LNCaP clone FGC (cell line): Measurements from ENCODE around the gene ATXN7L1.
"Not testable (repeated sequence)": the region's sequence is repeated elsewhere in the genome, so short reads cannot be mapped to it uniquely, and the experiment has no call there.

Experiments
- DNase-seq: peaks from one replicate; pipeline ENCODE4 v3.0.0-alpha.2; 2011; ENCODE audit warnings: low read depth
- H3K4me3 ChIP-seq: 2 replicates; pipeline ENCODE4 v1.5.1; 2011; ENCODE audit warnings: mild to moderate bottlenecking, low read depth, low read length, control low read depth
- CTCF ChIP-seq: IDR thresholded peaks from 2 replicates; pipeline ENCODE4 v1.5.1; 2012; ENCODE audit warnings: mild to moderate bottlenecking; ENCODE audit not compliant: control insufficient read depth, insufficient read depth; ENCODE audit errors: extremely low read depth

The ATXN7L1 gene

GRCh38 chr7:105849122-105849855 lies 27.1 kb downstream of the ATXN7L1 start:
- TF ChIP-seq CTCF = no peak
- DNase-seq = no peak
- H3K4me3 ChIP-seq = no peak overlapping the region

- no peak for TF ChIP-seq CTCF
- DNase-seq = no peak
- no peak overlapping the region for H3K4me3 ChIP-seq
Measured at GRCh38 chr7:105846404-105846803, 30.0 kb downstream of the ATXN7L1 start.

GRCh38 chr7:105844681-105845080 lies 31.7 kb downstream of the ATXN7L1 start:
- H3K4me3 ChIP-seq, DNase-seq: not testable (repeated sequence)

GRCh38 chr7:105841866-105842265 lies 34.5 kb downstream of the ATXN7L1 start:
- DNase-seq = no peak
- TF ChIP-seq CTCF = no peak
- no peak overlapping the region for H3K4me3 ChIP-seq

- no peak for TF ChIP-seq CTCF
- no peak for DNase-seq
Measured at GRCh38 chr7:105840981-105841749, 35.2 kb downstream of the ATXN7L1 start.

GRCh38 chr7:105839266-105839665 lies 37.1 kb downstream of the ATXN7L1 start:
- no peak for TF ChIP-seq CTCF
- DNase-seq = no peak
- no peak overlapping the region for H3K4me3 ChIP-seq

More at GRCh38 chr7:105840981-105841749, 35.2 kb downstream of the ATXN7L1 start:
- H3K4me3 ChIP-seq = no peak overlapping the region

- DNase-seq = no peak
- H3K4me3 ChIP-seq = no peak overlapping the region
- TF ChIP-seq CTCF = no peak
Measured at GRCh38 chr7:105838627-105839231, 37.7 kb downstream of the ATXN7L1 start.
